HEK293T (cell line): Measurements from ENCODE around the gene BFSP2.

Source experiments
- CTCF ChIA-PET: fragments of 350-600 bp; formaldehyde crosslinking; extraction: SDS; loops from one replicate; lab custom pipeline; 2021; ENCODE audit warnings: antibody characterized with exemption, inconsistent platforms; lab: Yijun Ruan, JAX
- POLR2A ChIA-PET: fragments of 350-600 bp; formaldehyde crosslinking; extraction: SDS; loops from one replicate; lab custom pipeline; 2020; ENCODE audit warnings: antibody characterized with exemption, inconsistent platforms; lab: Yijun Ruan, JAX
- DNase-seq: peaks from one replicate; pipeline ENCODE4 v3.0.0; 2012; ENCODE audit warnings: mixed read lengths; ENCODE audit errors: extremely low spot score
- ARNT ChIP-seq: fragments of 450-650 bp; IDR thresholded peaks from 2 replicates; pipeline ENCODE4 v1.6.1; 2017; ENCODE audit warnings: mild to moderate bottlenecking
- BHLHE40 ChIP-seq: fragments of 450-650 bp; IDR thresholded peaks from 2 replicates; pipeline ENCODE4 v1.6.1; 2016; ENCODE audit warnings: mild to moderate bottlenecking, moderate library complexity, borderline replicate concordance
- CTBP1 ChIP-seq: fragments of 450-650 bp; IDR thresholded peaks from 2 replicates; pipeline ENCODE4 v1.6.1; 2016; ENCODE audit warnings: borderline replicate concordance
- ELF4 ChIP-seq: fragments of 450-650 bp; IDR thresholded peaks from 2 replicates; pipeline ENCODE4 v1.6.1; 2017; ENCODE audit warnings: antibody characterized with exemption
- FOXA1 ChIP-seq: fragments of 450-650 bp; IDR thresholded peaks from 2 replicates; pipeline ENCODE4 v1.6.1; 2016; ENCODE audit warnings: mild to moderate bottlenecking
- FOXK2 ChIP-seq: fragments of 450-650 bp; IDR thresholded peaks from 2 replicates; pipeline ENCODE4 v1.6.1; 2016; ENCODE audit warnings: mild to moderate bottlenecking
- FOXM1 ChIP-seq: fragments of 450-650 bp; IDR thresholded peaks from 2 replicates; pipeline ENCODE4 v1.6.1; 2017; ENCODE audit warnings: mild to moderate bottlenecking, borderline replicate concordance
- HDGF ChIP-seq: fragments of 450-650 bp; IDR thresholded peaks from 2 replicates; pipeline ENCODE4 v1.6.1; 2017; ENCODE audit warnings: antibody characterized with exemption, borderline replicate concordance
- L3MBTL2 ChIP-seq: fragments of 450-650 bp; conservative IDR thresholded peaks from 2 replicates; pipeline ENCODE4 v1.6.1; 2016; ENCODE audit warnings: mild to moderate bottlenecking
- LEF1 ChIP-seq: fragments of 450-650 bp; IDR thresholded peaks from 2 replicates; pipeline ENCODE4 v1.6.1; 2017; ENCODE audit warnings: mild to moderate bottlenecking, borderline replicate concordance
- NFRKB ChIP-seq: fragments of 450-650 bp; IDR thresholded peaks from 2 replicates; pipeline ENCODE4 v1.6.1; 2016; ENCODE audit warnings: mild to moderate bottlenecking, moderate library complexity
- PKNOX1 ChIP-seq: fragments of 450-650 bp; IDR thresholded peaks from 2 replicates; pipeline ENCODE4 v1.6.1; 2016
- SP1 ChIP-seq: fragments of 450-650 bp; IDR thresholded peaks from 2 replicates; pipeline ENCODE4 v1.6.1; 2017
- SUZ12 ChIP-seq: fragments of 450-650 bp; IDR thresholded peaks from 2 replicates; pipeline ENCODE4 v1.6.1; 2016; ENCODE audit warnings: mild to moderate bottlenecking
- TARDBP ChIP-seq: fragments of 450-650 bp; IDR thresholded peaks from 2 replicates; pipeline ENCODE4 v1.6.1; 2016
- ZNF384 ChIP-seq: fragments of 450-650 bp; IDR thresholded peaks from 2 replicates; pipeline ENCODE4 v1.6.1; 2016

BFSP2 gene, protein sequence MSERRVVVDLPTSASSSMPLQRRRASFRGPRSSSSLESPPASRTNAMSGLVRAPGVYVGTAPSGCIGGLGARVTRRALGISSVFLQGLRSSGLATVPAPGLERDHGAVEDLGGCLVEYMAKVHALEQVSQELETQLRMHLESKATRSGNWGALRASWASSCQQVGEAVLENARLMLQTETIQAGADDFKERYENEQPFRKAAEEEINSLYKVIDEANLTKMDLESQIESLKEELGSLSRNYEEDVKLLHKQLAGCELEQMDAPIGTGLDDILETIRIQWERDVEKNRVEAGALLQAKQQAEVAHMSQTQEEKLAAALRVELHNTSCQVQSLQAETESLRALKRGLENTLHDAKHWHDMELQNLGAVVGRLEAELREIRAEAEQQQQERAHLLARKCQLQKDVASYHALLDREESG

DNA sequence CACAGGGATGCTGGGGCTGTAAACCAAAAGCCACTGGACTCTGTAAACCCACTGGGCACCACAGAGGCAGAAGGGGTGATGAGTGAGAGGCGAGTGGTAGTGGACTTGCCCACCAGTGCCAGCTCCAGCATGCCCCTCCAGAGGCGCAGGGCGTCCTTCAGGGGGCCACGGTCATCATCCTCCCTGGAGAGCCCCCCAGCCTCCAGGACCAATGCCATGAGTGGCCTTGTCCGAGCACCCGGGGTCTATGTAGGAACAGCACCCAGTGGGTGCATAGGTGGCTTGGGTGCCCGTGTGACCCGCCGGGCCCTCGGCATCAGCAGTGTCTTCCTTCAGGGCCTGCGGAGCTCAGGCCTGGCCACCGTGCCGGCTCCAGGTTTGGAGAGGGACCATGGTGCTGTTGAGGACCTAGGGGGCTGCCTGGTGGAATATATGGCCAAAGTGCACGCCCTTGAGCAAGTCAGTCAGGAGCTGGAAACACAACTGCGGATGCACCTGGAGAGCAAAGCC, at the start of gene BFSP2:
TSS of gene BFSP2 (plus strand) at position 51 of the 510 bp plus-strand sequence. CDS start at position 79, 28 bp downstream.
- no peak for DNase-seq

DNA sequence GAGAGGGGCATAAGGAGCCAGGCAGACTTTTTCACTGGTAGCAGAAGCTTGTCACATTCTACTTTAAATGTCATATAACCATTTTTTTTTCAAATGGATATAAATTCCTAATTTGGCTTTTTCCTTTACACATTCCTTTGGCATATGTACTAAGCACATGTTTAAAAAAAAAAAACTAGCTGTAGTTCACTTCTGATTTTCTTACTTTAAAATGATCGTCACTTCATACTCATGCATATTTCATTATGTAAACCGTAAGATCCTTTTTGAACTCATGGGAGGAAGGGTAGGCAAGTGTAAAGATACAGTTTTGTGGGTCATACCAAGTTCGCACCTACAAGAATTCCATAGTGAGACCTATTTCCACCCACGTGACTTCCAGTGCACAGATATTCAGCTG, 45.1 kb upstream of the BFSP2 start:
- DNase-seq: no peak
- POLR2A ChIA-PET: no interaction called here
- TF ChIP-seq L3MBTL2: no peak
- TF ChIP-seq ARNT: no peak
- no peak for TF ChIP-seq PKNOX1
- TF ChIP-seq NFRKB: no peak
- no peak for TF ChIP-seq HDGF
- no peak for TF ChIP-seq CTBP1
- TF ChIP-seq ZNF384: no peak
- no peak for TF ChIP-seq FOXA1
- no peak for TF ChIP-seq SP1
- no peak for TF ChIP-seq TARDBP
- TF ChIP-seq SUZ12: no peak
- TF ChIP-seq FOXM1: no peak
- no peak for TF ChIP-seq LEF1
- no peak for TF ChIP-seq BHLHE40
- no peak for TF ChIP-seq FOXK2
- CTCF ChIA-PET: no interaction called here

More for the DNA sequence above, at the start of gene BFSP2:
- TF ChIP-seq SUZ12 (no peak), LEF1 (no peak), PKNOX1 (no peak), FOXM1 (no peak), TARDBP (no peak), ELF4 (no peak), ZNF384 (no peak)
- ChIA-PET POLR2A (no interaction called here), CTCF (interaction anchor here (1.1 kb wide), 1 partner anchor 358 kb away, joined by 3 read pairs; no protein-coding TSS in a partner anchor)

GRCh38 chr3:133360476-133360875, 39.4 kb upstream of the BFSP2 start:
- TF ChIP-seq FOXA1: no peak
- TF ChIP-seq PKNOX1: no peak
- no peak for TF ChIP-seq HDGF
- TF ChIP-seq FOXM1: no peak
- TF ChIP-seq TARDBP: no peak
- TF ChIP-seq SP1: no peak
- no peak for TF ChIP-seq ZNF384
- TF ChIP-seq L3MBTL2: no peak
- TF ChIP-seq ELF4: no peak
- TF ChIP-seq ARNT: no peak
- no peak for TF ChIP-seq BHLHE40
- no peak for TF ChIP-seq SUZ12
- no peak for TF ChIP-seq FOXK2
- no peak for TF ChIP-seq LEF1
- TF ChIP-seq CTBP1: no peak
- no peak for TF ChIP-seq NFRKB
- ChIA-PET POLR2A (no interaction called here), CTCF (no interaction called here)
- DNase-seq: no peak

GRCh38 chr3:133361011-133361410, 38.8 kb upstream of the BFSP2 start:
- CTCF ChIA-PET: no interaction called here
- no peak for DNase-seq
- POLR2A ChIA-PET: no interaction called here
- TF ChIP-seq BHLHE40 (no peak), ZNF384 (no peak), CTBP1 (no peak), FOXM1 (no peak)

DNA sequence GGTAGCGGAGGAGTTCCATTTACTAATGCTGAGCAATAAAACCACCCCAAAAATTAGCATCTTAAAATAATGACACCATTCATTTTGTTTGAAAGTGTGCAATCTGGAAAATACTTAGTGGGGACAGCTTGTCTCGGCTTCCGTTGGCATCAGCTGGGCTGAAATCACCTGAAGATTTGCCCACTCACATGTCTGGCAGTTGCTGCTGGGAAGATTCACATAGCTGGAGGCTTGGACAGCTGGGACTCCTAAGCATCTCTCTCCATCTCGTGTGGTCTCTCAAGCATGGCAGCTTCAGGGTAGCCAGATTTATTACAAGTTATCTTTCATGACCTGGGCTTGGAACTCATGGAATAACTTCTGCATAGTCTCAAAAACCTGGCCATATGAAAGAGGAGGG, 38.4 kb upstream of the BFSP2 start:
- TF ChIP-seq NFRKB (no peak), L3MBTL2 (no peak), HDGF (no peak), FOXM1 (no peak), SP1 (no peak), SUZ12 (no peak), TARDBP (no peak), BHLHE40 (no peak), CTBP1 (no peak), ELF4 (no peak), ZNF384 (no peak)
- no peak for DNase-seq
- CTCF ChIA-PET: interaction anchor here (0.6 kb wide), 1 partner anchor 301 kb away, joined by 3 read pairs; no protein-coding TSS in a partner anchor
- POLR2A ChIA-PET: no interaction called here

DNA sequence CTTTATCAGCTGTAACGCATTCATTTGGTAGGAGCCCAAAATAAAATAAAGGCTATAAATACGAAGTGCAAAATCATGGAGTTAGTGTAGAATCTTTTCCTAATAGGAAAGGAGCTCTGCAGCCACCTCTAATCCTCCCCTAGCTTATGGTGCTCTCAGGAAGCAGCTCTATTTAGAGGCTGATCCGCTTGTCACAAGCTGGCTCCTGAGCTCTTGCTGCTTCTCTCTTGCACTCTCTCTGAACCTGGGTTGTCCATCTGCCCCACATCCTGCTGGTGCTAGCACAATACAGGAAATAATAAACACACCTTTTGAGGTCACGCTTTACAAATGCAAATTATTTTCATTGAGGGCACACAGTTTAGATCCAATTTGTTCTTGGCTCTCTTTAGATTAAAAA, 37.3 kb upstream of the BFSP2 start:
- no peak for DNase-seq
- TF ChIP-seq SUZ12 (no peak), LEF1 (no peak), TARDBP (no peak), FOXA1 (no peak), BHLHE40 (no peak), CTBP1 (no peak), FOXM1 (no peak), NFRKB (no peak), PKNOX1 (no peak), L3MBTL2 (no peak), ELF4 (no peak)
- POLR2A ChIA-PET: no interaction called here
- CTCF ChIA-PET: no interaction called here
